NB4 (cell line): ENCODE data around the gene IDS.

Experiments used
- DNase-seq: peaks from one replicate; pipeline ENCODE4 v3.0.0; 2010; ENCODE audit warnings: low read depth
- H3K4me3 ChIP-seq: one replicate; pipeline ENCODE4 v1.5.1; 2011; ENCODE audit warnings: mild to moderate bottlenecking, low read depth, low read length, moderate library complexity
- MYC ChIP-seq: IDR thresholded peaks from 2 replicates; pipeline ENCODE4 v1.6.1; 2011; ENCODE audit warnings: low read depth, low read length
- POLR2A ChIP-seq: IDR thresholded peaks from 2 replicates; pipeline ENCODE4 v1.6.1; 2011; ENCODE audit warnings: mild to moderate bottlenecking; ENCODE audit not compliant: insufficient read length; ENCODE audit errors: extremely low read depth
- TF ChIP-seq, protein P1 (sequence below): IDR thresholded peaks from one replicate; pipeline ENCODE4 v1.5.1; 2012; ENCODE audit warnings: low read depth, low read length
- TF ChIP-seq, protein P2 (sequence below): IDR thresholded peaks from 2 replicates; pipeline ENCODE4 v1.6.1; 2011; ENCODE audit warnings: low read depth, low read length

IDS gene

DNA sequence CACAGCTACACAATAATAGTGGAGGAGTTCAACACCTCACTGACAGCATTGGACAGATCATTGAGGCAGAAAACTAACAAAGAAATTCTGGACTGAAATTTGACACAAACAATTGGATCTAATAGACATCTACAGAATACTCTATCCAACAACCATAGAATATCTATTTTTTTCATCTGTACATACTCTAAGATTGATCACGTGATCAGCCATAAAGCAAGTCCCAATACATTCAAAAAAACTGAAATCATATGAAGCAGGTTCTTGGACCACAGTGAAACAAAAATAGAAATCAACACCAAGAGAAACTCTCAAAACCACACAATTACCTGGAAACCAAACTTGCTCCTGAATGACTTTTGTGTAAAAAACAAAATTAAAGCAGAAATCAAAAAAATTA lies 12.2 kb upstream of the IDS start:
- TF ChIP-seq MYC (no peak), POLR2A (no peak)
- TF ChIP-seq, protein P1, sequence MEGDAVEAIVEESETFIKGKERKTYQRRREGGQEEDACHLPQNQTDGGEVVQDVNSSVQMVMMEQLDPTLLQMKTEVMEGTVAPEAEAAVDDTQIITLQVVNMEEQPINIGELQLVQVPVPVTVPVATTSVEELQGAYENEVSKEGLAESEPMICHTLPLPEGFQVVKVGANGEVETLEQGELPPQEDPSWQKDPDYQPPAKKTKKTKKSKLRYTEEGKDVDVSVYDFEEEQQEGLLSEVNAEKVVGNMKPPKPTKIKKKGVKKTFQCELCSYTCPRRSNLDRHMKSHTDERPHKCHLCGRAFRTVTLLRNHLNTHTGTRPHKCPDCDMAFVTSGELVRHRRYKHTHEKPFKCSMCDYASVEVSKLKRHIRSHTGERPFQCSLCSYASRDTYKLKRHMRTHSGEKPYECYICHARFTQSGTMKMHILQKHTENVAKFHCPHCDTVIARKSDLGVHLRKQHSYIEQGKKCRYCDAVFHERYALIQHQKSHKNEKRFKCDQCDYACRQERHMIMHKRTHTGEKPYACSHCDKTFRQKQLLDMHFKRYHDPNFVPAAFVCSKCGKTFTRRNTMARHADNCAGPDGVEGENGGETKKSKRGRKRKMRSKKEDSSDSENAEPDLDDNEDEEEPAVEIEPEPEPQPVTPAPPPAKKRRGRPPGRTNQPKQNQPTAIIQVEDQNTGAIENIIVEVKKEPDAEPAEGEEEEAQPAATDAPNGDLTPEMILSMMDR: no peak
- TF ChIP-seq, protein P2, sequence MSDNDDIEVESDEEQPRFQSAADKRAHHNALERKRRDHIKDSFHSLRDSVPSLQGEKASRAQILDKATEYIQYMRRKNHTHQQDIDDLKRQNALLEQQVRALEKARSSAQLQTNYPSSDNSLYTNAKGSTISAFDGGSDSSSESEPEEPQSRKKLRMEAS: no peak
- DNase-seq: no peak
- no peak overlapping the region for H3K4me3 ChIP-seq

DNA sequence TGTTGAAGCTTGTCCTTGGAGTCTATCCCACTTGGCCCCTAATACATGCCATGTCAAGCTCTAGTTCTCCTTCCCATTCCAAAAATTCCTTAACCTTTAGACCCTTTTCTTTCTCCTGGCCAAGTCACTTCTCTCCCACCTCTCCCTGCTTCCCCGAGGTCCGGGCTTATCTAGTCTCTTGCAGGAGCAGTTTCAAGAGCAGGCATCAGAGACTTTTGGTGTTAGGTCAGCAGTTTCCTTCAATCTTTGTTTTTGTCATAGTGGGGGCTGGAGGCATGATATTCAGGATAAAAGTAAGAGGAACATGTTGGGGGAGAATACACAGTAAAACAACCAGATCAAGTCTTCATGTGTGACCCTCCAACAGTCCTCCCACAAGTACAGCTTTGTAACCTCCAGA lies 11.5 kb upstream of the IDS start:
- DNase-seq: no peak
- no peak for TF ChIP-seq POLR2A
- TF ChIP-seq, protein P1: no peak
- no peak for TF ChIP-seq MYC
- TF ChIP-seq, protein P2: no peak
- no peak overlapping the region for H3K4me3 ChIP-seq

DNA sequence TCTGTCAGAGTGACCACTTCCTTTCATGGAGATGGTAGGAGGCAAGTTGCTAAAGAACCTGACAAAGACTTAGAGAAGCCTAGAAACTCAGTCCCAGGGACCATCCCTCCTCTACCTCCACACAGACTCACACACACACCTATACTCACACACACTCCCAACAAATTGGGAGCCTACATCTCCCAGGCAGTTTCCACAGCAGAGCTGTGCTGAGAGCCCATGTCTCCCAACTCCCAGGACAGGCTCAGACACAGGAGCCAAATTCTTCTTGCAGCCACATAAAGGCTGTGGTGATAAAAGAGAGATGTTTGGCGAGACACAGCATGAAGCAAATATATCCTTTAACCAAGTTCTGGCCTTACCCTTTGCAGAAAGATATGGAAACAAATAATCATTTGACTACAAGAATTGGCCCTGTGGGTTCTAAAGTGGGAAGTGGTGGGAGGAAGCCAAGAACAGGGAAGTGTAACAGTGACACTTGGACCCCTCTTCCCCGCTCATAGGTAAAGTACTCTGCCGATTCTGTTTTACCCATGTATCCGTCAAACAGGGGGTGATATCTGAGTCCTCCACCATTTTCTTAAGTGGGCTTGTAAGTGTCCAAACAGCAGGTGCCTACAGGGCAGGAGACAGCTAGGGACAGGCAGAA lies 11.0 kb upstream of the IDS start:
- no peak overlapping the region for H3K4me3 ChIP-seq
- DNase-seq: peak; percentile 15
- TF ChIP-seq MYC (no peak), POLR2A (no peak)
- TF ChIP-seq, protein P2: no peak
- TF ChIP-seq, protein P1: no peak

DNA sequence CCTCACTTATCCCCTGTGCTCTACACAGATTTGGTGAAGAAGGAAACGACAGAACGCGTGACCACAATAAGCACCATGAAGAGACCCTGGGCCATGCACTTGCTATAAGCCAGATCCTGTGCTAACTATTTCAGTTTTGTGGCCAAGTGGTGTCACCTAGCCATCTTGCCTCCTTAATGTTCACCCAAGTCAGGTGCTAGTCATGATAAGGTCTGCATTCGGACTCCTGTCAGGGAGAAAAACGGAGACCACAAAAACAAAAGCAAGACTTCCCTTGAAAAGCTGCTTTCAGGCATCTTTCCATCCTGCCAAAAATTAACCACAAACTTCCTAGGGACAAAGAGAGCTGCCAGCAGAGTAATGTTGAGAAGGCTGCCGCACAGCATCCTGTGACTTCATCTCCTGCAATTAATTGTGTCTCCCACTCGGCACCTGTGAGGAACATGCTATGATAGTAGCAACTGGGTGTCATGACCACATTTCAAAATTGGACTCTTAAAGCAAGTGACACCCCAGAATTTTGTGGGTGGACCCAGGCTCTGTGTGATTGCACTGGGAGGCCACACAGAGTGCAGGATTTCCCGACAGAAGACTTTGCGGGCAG lies 8.8 kb upstream of the IDS start:
- no peak overlapping the region for H3K4me3 ChIP-seq
- TF ChIP-seq MYC: no peak
- no peak for TF ChIP-seq POLR2A
- TF ChIP-seq, protein P1: no peak
- TF ChIP-seq, protein P2: no peak
- no peak for DNase-seq

DNA sequence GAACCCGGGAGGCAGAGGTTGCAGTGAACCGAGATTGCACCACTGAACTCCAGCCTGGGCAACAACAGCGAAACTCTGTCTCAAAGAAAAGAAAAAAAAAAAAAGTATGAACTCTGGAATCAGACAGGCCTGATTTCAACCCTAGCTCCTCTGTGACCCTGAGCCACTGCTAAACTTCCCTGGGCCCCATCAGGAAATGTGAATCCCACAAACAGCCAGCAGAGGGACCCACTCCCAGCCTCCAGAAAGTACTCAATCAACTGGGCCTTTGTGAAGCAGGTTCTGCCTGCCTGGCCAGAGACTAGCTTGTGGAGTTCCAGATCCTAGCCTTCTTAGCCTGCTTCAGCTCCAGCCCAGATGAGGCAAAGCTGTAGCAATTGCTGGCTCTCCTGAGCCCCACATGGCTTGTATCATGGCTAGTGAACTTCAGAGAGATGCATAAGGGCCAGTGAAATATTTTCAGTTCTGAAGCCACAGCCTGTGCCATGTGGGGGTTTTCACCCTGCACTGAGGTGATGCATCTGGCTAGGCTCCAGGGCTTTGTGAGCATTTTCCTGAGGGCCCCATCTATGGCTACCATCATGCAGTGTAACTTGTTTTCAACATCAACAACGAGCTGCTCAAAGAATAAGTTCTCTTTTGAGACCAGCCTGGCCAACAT lies 7.2 kb upstream of the IDS start:
- DNase-seq: peak; percentile 68
- no peak overlapping the region for H3K4me3 ChIP-seq
- TF ChIP-seq, protein P2: no peak
- TF ChIP-seq, protein P1: peak; percentile 62
- TF ChIP-seq MYC: no peak
- no peak for TF ChIP-seq POLR2A
